Panc1 (cell line): ENCODE measurements around the gene EIF5AL1. TPM values are rescaled to one million over a fixed set of nuclear protein-coding genes. Genes with fewer than 3 reads are reported as not detected.

Source experiments
- ATAC-seq: fragments of 200-7000 bp; cut with Tn5 transposase; 2 replicates; pipeline ENCODE4 v1.9.1; 2020; ENCODE audit warnings: mild to moderate bottlenecking, moderate library complexity
- BruUV-seq: library from RNA; stranded (reverse); fragments of 400-500 nt; replicated peaks from 2 replicates; lab custom pipeline; 2021; lab: Mats Ljungman, UMichigan
- CTCF ChIA-PET: fragments of 300-600 bp; sonication (Branson Sonifier 250); formaldehyde crosslinking; loops from one replicate; lab custom pipeline; 2022; ENCODE audit warnings: antibody characterized with exemption; lab: Charles Lee
- POLR2A ChIA-PET: fragments of 300-600 bp; sonication (Branson Sonifier 250); formaldehyde crosslinking; loops from one replicate; lab custom pipeline; 2022; ENCODE audit warnings: antibody characterized with exemption; lab: Charles Lee
- DNase-seq: peaks from one replicate; pipeline ENCODE4 v3.0.0-alpha.2; 2010; ENCODE audit warnings: low read depth, low spot score
- H3K27ac ChIP-seq: 2 replicates; pipeline ENCODE4 v1.5.1; 2011; ENCODE audit warnings: mild to moderate bottlenecking, low read length, inconsistent platforms
- H3K27me3 ChIP-seq: fragments of 200-500 bp; sonication (Bioruptor generic); 2 replicates; pipeline ENCODE4 v1.6.0; 2014; ENCODE audit warnings: low read length, inconsistent platforms; ENCODE audit not compliant: control insufficient read depth, insufficient read depth
- H3K36me3 ChIP-seq: fragments of 200-500 bp; sonication (Bioruptor generic); 2 replicates; pipeline ENCODE4 v1.5.1; 2014; ENCODE audit warnings: inconsistent platforms, mild to moderate bottlenecking, low read length, moderate library complexity; ENCODE audit not compliant: control insufficient read depth, insufficient read depth
- H3K4me1 ChIP-seq: 2 replicates; pipeline ENCODE4 v1.5.1; 2011; ENCODE audit warnings: inconsistent platforms, mild to moderate bottlenecking, low read length, moderate library complexity; ENCODE audit not compliant: control insufficient read depth, insufficient read depth
- H3K4me3 ChIP-seq, 2 experiments: 2 replicates each; pipeline ENCODE4 v1.5.1; 2011 to 2012; ENCODE audit warnings: low read depth in 2 of 2, low read length in 2 of 2, mild to moderate bottlenecking in 2 of 2, inconsistent platforms in 1 of 2, moderate library complexity in 1 of 2
- H3K9me3 ChIP-seq: fragments of 200-500 bp; sonication (Bioruptor generic); 2 replicates; pipeline ENCODE4 v1.5.1; 2014; ENCODE audit warnings: low read depth, mild to moderate bottlenecking, inconsistent platforms, low read length, moderate library complexity; ENCODE audit not compliant: control insufficient read depth, insufficient read depth
- POLR2AphosphoS5 ChIP-seq: IDR thresholded peaks from 2 replicates; pipeline ENCODE4 v1.6.1; 2012; ENCODE audit warnings: mild to moderate bottlenecking, low read depth, low read length, moderate library complexity
- SIN3A ChIP-seq: IDR thresholded peaks from 2 replicates; pipeline ENCODE4 v1.6.1; 2012; ENCODE audit warnings: low read depth, mild to moderate bottlenecking, low read length, moderate library complexity, borderline replicate concordance; ENCODE audit not compliant: insufficient read depth
- TCF7L2 ChIP-seq: IDR thresholded peaks from 2 replicates; pipeline ENCODE4 v1.6.1; 2011; ENCODE audit warnings: mild to moderate bottlenecking, low read depth, low read length, inconsistent platforms
- in situ Hi-C: cut with HindIII; loops from 2 replicates; pipeline ENCODE4 v1.10.0; 2016; ENCODE audit warnings: low sequenced_read_pairs, low pct_unique_long_range_greater_than_20kb
- intact Hi-C: fragments of 100-400 bp; cut with micrococcal nuclease; formaldehyde crosslinking; loops from one replicate; pipeline ENCODE4 v1.10.0; 2022; ENCODE audit not compliant: unreplicated experiment
- total RNA-seq: library from RNA; stranded (reverse); gene quantifications from one replicate; pipeline ENCODE4 v1.2.1, GENCODE V29; 2021; ENCODE audit not compliant: unreplicated experiment
- TF ChIP-seq, protein P1 (sequence below): fragments of 450-650 bp; IDR thresholded peaks from 2 replicates; pipeline ENCODE4 v1.5.1; 2017; ENCODE audit warnings: mild to moderate bottlenecking
- TF ChIP-seq, protein P2 (sequence below), 2 experiments: IDR thresholded peaks; 2 replicates each; pipeline ENCODE4 v1.6.1; 2011 to 2012; ENCODE audit warnings: low read depth in 2 of 2, control low read depth in 1 of 2, low read length in 1 of 2, mild to moderate bottlenecking in 1 of 2, moderate library complexity in 1 of 2; ENCODE audit not compliant: insufficient read depth in 1 of 2

Gene EIF5AL1
- total RNA-seq, 1 experiment from 2014 or later = 1.6 TPM

DNA sequence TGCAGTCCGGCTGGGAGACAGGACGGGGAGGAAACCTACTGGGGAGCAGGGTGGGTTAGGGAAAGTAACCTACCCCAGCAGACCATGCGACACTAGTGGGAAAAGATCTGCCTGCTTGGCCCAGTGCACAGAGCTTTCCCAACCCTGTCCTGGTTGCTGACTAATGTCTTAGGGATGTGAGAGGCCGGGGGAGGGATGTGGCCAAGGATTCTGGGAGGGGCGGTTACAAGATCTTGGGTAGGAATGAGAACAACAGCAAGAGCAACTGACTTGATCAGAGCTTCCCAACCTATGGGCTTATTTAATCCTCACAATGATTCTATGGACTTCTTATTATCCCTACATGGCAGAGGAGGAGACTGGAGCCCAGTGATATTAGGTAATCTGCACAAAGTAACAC lies 24.0 kb upstream of the EIF5AL1 start:
- in situ Hi-C loops = no loop called here
- no peak for ATAC-seq

DNA sequence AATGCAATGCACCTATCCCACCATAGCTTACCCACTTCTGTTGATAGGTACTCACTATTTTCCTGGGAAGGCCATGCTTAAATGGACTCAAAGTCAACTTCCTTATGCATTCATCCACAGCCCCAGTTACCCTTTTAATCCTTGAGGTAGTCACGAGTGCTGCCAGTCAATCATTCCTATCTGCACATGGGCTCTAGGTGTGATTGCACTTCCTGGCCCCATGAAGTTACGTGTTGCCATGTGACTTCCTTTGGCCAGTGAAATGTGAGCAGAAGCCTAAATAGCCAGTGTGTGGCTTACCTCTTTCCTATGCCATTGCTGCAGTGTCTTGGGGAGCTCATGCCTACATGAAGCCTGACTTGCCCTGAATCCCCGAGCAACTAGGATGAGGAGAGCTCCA lies 23.5 kb upstream of the EIF5AL1 start:
- DNase-seq = no peak
- in situ Hi-C loops = no loop called here
- BruUV-seq = no TSS peak
- ATAC-seq = no peak
- CTCF ChIA-PET = no interaction called here
- no peaks in the 10 kb centered on the region for H3K9me3 ChIP-seq
- no peaks in the 10 kb centered on the region for H3K27me3 ChIP-seq
- intact Hi-C loops = loop anchor here (5.0 kb wide), 1 partner anchor 117 kb away; no protein-coding TSS in a partner anchor
- POLR2A ChIA-PET = no interaction called here
- H3K36me3 ChIP-seq = no peaks in the 10 kb centered on the region
- TF ChIP-seq, protein P1, sequence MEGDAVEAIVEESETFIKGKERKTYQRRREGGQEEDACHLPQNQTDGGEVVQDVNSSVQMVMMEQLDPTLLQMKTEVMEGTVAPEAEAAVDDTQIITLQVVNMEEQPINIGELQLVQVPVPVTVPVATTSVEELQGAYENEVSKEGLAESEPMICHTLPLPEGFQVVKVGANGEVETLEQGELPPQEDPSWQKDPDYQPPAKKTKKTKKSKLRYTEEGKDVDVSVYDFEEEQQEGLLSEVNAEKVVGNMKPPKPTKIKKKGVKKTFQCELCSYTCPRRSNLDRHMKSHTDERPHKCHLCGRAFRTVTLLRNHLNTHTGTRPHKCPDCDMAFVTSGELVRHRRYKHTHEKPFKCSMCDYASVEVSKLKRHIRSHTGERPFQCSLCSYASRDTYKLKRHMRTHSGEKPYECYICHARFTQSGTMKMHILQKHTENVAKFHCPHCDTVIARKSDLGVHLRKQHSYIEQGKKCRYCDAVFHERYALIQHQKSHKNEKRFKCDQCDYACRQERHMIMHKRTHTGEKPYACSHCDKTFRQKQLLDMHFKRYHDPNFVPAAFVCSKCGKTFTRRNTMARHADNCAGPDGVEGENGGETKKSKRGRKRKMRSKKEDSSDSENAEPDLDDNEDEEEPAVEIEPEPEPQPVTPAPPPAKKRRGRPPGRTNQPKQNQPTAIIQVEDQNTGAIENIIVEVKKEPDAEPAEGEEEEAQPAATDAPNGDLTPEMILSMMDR = no peak
- TF ChIP-seq POLR2AphosphoS5 (no peak), TCF7L2 (no peak), SIN3A (no peak)
- TF ChIP-seq, protein P2, sequence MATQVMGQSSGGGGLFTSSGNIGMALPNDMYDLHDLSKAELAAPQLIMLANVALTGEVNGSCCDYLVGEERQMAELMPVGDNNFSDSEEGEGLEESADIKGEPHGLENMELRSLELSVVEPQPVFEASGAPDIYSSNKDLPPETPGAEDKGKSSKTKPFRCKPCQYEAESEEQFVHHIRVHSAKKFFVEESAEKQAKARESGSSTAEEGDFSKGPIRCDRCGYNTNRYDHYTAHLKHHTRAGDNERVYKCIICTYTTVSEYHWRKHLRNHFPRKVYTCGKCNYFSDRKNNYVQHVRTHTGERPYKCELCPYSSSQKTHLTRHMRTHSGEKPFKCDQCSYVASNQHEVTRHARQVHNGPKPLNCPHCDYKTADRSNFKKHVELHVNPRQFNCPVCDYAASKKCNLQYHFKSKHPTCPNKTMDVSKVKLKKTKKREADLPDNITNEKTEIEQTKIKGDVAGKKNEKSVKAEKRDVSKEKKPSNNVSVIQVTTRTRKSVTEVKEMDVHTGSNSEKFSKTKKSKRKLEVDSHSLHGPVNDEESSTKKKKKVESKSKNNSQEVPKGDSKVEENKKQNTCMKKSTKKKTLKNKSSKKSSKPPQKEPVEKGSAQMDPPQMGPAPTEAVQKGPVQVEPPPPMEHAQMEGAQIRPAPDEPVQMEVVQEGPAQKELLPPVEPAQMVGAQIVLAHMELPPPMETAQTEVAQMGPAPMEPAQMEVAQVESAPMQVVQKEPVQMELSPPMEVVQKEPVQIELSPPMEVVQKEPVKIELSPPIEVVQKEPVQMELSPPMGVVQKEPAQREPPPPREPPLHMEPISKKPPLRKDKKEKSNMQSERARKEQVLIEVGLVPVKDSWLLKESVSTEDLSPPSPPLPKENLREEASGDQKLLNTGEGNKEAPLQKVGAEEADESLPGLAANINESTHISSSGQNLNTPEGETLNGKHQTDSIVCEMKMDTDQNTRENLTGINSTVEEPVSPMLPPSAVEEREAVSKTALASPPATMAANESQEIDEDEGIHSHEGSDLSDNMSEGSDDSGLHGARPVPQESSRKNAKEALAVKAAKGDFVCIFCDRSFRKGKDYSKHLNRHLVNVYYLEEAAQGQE (IDR thresholded peaks at IDR 0.05; ENCODE audit: insufficient read depth in 1 of 2, low read depth in 2 of 2, low read length in 1 of 2) = no peak
- no peaks in the 10 kb centered on the region for H3K4me1 ChIP-seq
- no peak overlapping the region for H3K27ac ChIP-seq
- no peak overlapping the region for H3K4me3 ChIP-seq

More for the DNA sequence above, 24.0 kb upstream of the EIF5AL1 start:
- TF ChIP-seq, protein P2 (IDR thresholded peaks at IDR 0.05; ENCODE audit: insufficient read depth in 1 of 2, low read depth in 2 of 2, low read length in 1 of 2) = no peak
- TF ChIP-seq, protein P1 = no peak
- TF ChIP-seq SIN3A = no peak
- TF ChIP-seq POLR2AphosphoS5 = no peak
- no peak for TF ChIP-seq TCF7L2
- BruUV-seq = no TSS peak
- intact Hi-C loops = loop anchor here (5.0 kb wide), 1 partner anchor 116 kb away; no protein-coding TSS in a partner anchor
- POLR2A ChIA-PET = interaction anchor here (0.7 kb wide), 1 partner anchor 254 kb away, joined by 3 read pairs; no protein-coding TSS in a partner anchor
- no peaks in the 10 kb centered on the region for H3K9me3 ChIP-seq
- H3K4me1 ChIP-seq = no peaks in the 10 kb centered on the region
- no peak overlapping the region for H3K27ac ChIP-seq
- H3K36me3 ChIP-seq = no peaks in the 10 kb centered on the region
- H3K27me3 ChIP-seq = no peaks in the 10 kb centered on the region
- H3K4me3 ChIP-seq = no peak overlapping the region
- CTCF ChIA-PET = interaction anchor here (0.6 to 1.7 kb wide), 4 partner anchors 84 to 630 kb away, joined by 3 to 19 read pairs (median 4); no protein-coding TSS in a partner anchor
- DNase-seq = no peak
